Small intestine (tissue), 7 donors: Measurements from ENCODE around the gene GRB10. TPM values are rescaled to one million over a fixed set of nuclear protein-coding genes. Genes with fewer than 3 reads are reported as not detected.
"Not testable (repeated sequence)": the region's sequence is repeated elsewhere in the genome, so short reads cannot be mapped to it uniquely, and the experiment has no call there.

Experiments
- DNase-seq, 2 donors: peaks; one replicate each; pipeline versions ENCODE4 v3.0.0 to v3.0.0-alpha.2; 2013
- FAIRE-seq: peaks from 2 replicates; lab custom pipeline; 2012; peaks lifted over from hg19 to GRCh38; lab: Jason Lieb, UNC
- H3K27ac ChIP-seq, 3 donors: one replicate each; pipeline ENCODE4 v1.5.1; 2013; ENCODE audit warnings: low read length in 2 of 3, mild to moderate bottlenecking in 2 of 3, control low read depth in 1 of 3, inconsistent platforms in 1 of 3, low read depth in 1 of 3, moderate library complexity in 1 of 3
- H3K27me3 ChIP-seq, 3 donors: one replicate each; pipeline ENCODE4 v1.6.1; 2013; ENCODE audit warnings: low read length in 3 of 3, inconsistent platforms in 1 of 3; ENCODE audit not compliant: control insufficient read depth in 3 of 3, insufficient read depth in 3 of 3
- H3K36me3 ChIP-seq, 3 donors: one replicate each; pipeline ENCODE4 v1.6.1; 2013; ENCODE audit warnings: low read length in 3 of 3, inconsistent platforms in 1 of 3, low read depth in 1 of 3, mild to moderate bottlenecking in 1 of 3, moderate library complexity in 1 of 3; ENCODE audit not compliant: control insufficient read depth in 3 of 3, insufficient read depth in 2 of 3
- H3K4me1 ChIP-seq, 3 donors: one replicate each; pipeline ENCODE4 v1.6.1; 2013; ENCODE audit warnings: low read length in 2 of 3, inconsistent platforms in 1 of 3, low read depth in 1 of 3, mild to moderate bottlenecking in 1 of 3, moderate library complexity in 1 of 3; ENCODE audit not compliant: control insufficient read depth in 3 of 3, insufficient read depth in 2 of 3
- H3K4me3 ChIP-seq, 3 donors: one replicate each; pipeline ENCODE4 v1.5.1; 2013; ENCODE audit warnings: low read length in 3 of 3, control low read depth in 1 of 3, inconsistent platforms in 1 of 3, low read depth in 1 of 3, mild to moderate bottlenecking in 1 of 3, moderate library complexity in 1 of 3
- H3K9me3 ChIP-seq, 2 donors: one replicate each; pipeline ENCODE4 v1.6.1; 2013; ENCODE audit warnings: low read depth in 1 of 2, low read length in 1 of 2; ENCODE audit not compliant: control insufficient read depth in 2 of 2, insufficient read depth in 1 of 2
- WGBS, 3 donors: extraction: QIAGEN DNeasy Blood & Tissue Kit; methylation state at CpG; one replicate each; pipeline ENCODE4 v1.1.7; 2013; 5-methylcytosine and 5-hydroxymethylcytosine counted together
- polyA plus RNA-seq, 4 donors: library from polyadenylated mRNA; stranded (reverse) in 3 of 4; unstranded in 1 of 4; fragments of 200-250 nt in 3 of 4; fragments of 120-200 nt in 1 of 4; gene quantifications; one replicate each; pipeline versions ENCODE4 v1.2.1 to v1.2.3, GENCODE V29; 2013
- donor health status: healthy with polysubstance abuse.
- donor health status: control.
- donor health status: control.
- donor health status: Bipolar disorder and iron deficiency.
- donor health status: healthy.

GRB10 gene
- polyA plus RNA-seq, 4 donors: 14.5 to 33.8 (median 22.1) TPM

- Histone ChIP-seq H3K27me3 (no peaks in the 10 kb centered on the region), H3K4me3 (no peak overlapping the region), H3K27ac (no peak overlapping the region), H3K36me3 (peaks cover 0 to 12% (median 0%) of the 10 kb centered on the region in 3 donors), H3K9me3 (no peaks in the 10 kb centered on the region), H3K4me1 (peaks cover 1 to 16% (median 5%) of the 10 kb centered on the region in 3 donors)
- FAIRE-seq (no peak), DNase-seq (no peak)
- 78 to 90% (median 88%) methylated on average over 11 of the region's 11 CpGs for WGBS, 3 donors
Measured at GRCh38 chr7:50743893-50744292, 38.8 kb downstream of the GRB10 start.

- Histone ChIP-seq H3K27me3 (no peaks in the 10 kb centered on the region), H3K36me3 (peaks cover 0 to 10% (median 0%) of the 10 kb centered on the region in 3 donors), H3K4me1 (peaks cover 1 to 16% (median 5%) of the 10 kb centered on the region in 3 donors), H3K27ac (peak overlapping the region in 1 of 3 donors; percentile 50), H3K9me3 (no peaks in the 10 kb centered on the region), H3K4me3 (no peak overlapping the region)
- WGBS, 3 donors: 66 to 80% (median 70%) methylated on average over 2 of the region's 2 CpGs
- FAIRE-seq (no peak), DNase-seq (peak; percentile 71 to 73)
Measured at GRCh38 chr7:50743016-50743415, 39.7 kb downstream of the GRB10 start.

GRCh38 chr7:50742401-50742800 is 40.3 kb downstream of the GRB10 start:
- H3K4me3 ChIP-seq: no peak overlapping the region
- H3K36me3 ChIP-seq: peaks cover 0 to 4% (median 0%) of the 10 kb centered on the region in 3 donors
- no peaks in the 10 kb centered on the region for H3K9me3 ChIP-seq
- no peaks in the 10 kb centered on the region for H3K27me3 ChIP-seq
- FAIRE-seq (no peak), DNase-seq (peak in 1 of 2 donors; percentile 30)
- H3K4me1 ChIP-seq: peaks cover 1 to 16% (median 5%) of the 10 kb centered on the region in 3 donors
- peak overlapping the region in 1 of 3 donors; percentile 40 for H3K27ac ChIP-seq
- WGBS, 3 donors: 85 to 94% (median 86%) methylated on average over 4 of the region's 4 CpGs

GRCh38 chr7:50739744-50740435 is 42.8 kb downstream of the GRB10 start:
- H3K27ac ChIP-seq: peak overlapping the region in 1 of 3 donors; percentile 24
- FAIRE-seq (no peak), DNase-seq (peak in 1 of 2 donors; percentile 61)
- peaks cover 0 to 4% (median 0%) of the 10 kb centered on the region in 3 donors for H3K36me3 ChIP-seq
- peaks cover 0 to 3% of the 10 kb centered on the region in 2 donors for H3K9me3 ChIP-seq
- H3K4me1 ChIP-seq: peaks cover 1 to 16% (median 5%) of the 10 kb centered on the region in 3 donors
- H3K27me3 ChIP-seq: no peaks in the 10 kb centered on the region
- WGBS, 3 donors: 66 to 83% (median 74%) methylated on average over 7 of the region's 7 CpGs
- H3K4me3 ChIP-seq: no peak overlapping the region

- Histone ChIP-seq H3K36me3 (peaks cover 0 to 2% (median 0%) of the 10 kb centered on the region in 3 donors), H3K9me3 (peaks cover 0 to 3% of the 10 kb centered on the region in 2 donors), H3K4me3 (no peak overlapping the region), H3K27me3 (no peaks in the 10 kb centered on the region), H3K4me1 (peaks cover 1 to 18% (median 5%) of the 10 kb centered on the region in 3 donors), H3K27ac (no peak overlapping the region)
- FAIRE-seq (no peak), DNase-seq (no peak)
- 49 to 55% (median 51%) methylated on average over 3 of the region's 3 CpGs for WGBS, 3 donors
Measured at GRCh38 chr7:50738932-50739331, 43.8 kb downstream of the GRB10 start.

- not testable (repeated sequence) for H3K36me3 ChIP-seq, H3K4me1 ChIP-seq, FAIRE-seq, H3K9me3 ChIP-seq, H3K27me3 ChIP-seq, H3K27ac ChIP-seq, DNase-seq, H3K4me3 ChIP-seq
- WGBS, 3 donors: 95 to 98% (median 96%) methylated on average over 8 of the region's 8 CpGs
Measured at GRCh38 chr7:50735836-50736235, 46.9 kb downstream of the GRB10 start.

- H3K4me3 ChIP-seq: no peak overlapping the region
- H3K4me1 ChIP-seq: peaks cover 0 to 6% (median 5%) of the 10 kb centered on the region in 3 donors
- H3K36me3 ChIP-seq: no peaks in the 10 kb centered on the region
- no peak overlapping the region for H3K27ac ChIP-seq
- FAIRE-seq: no peak
- H3K27me3 ChIP-seq: no peaks in the 10 kb centered on the region
- H3K9me3 ChIP-seq: peaks cover 0 to 3% of the 10 kb centered on the region in 2 donors
- DNase-seq: no peak
Measured at GRCh38 chr7:50735333-50735732, 47.4 kb downstream of the GRB10 start.

- WGBS, 3 donors: 91 to 93% (median 92%) methylated on average over 8 of the region's 8 CpGs
- DNase-seq (no peak), FAIRE-seq (no peak)
- peaks cover 0 to 6% (median 1%) of the 10 kb centered on the region in 3 donors for H3K4me1 ChIP-seq
- H3K9me3 ChIP-seq: peaks cover 0 to 3% of the 10 kb centered on the region in 2 donors
- H3K27ac ChIP-seq: no peak overlapping the region
- no peaks in the 10 kb centered on the region for H3K36me3 ChIP-seq
- H3K4me3 ChIP-seq: no peak overlapping the region
- no peaks in the 10 kb centered on the region for H3K27me3 ChIP-seq
Measured at GRCh38 chr7:50734246-50734645, 48.5 kb downstream of the GRB10 start.
